Hepatocyte (in vitro differentiated cells): Measurements from ENCODE around the gene TP53I11.

Source experiments
- CTCF ChIP-seq: fragments of 200-600 bp; sonication (generic); IDR thresholded peaks from 2 replicates; pipeline ENCODE4 v1.5.1; 2016; ENCODE audit warnings: antibody characterized with exemption, mild to moderate bottlenecking; ENCODE audit not compliant: poor library complexity
- EZH2 ChIP-seq: fragments of 200-600 bp; sonication (generic); IDR thresholded peaks from 2 replicates; pipeline ENCODE4 v1.6.1; 2016; ENCODE audit warnings: antibody characterized with exemption, mild to moderate bottlenecking, borderline replicate concordance
- EZH2phosphoT487 ChIP-seq: fragments of 200-600 bp; sonication (generic); IDR thresholded peaks from one replicate; pipeline ENCODE4 v1.6.1; 2018; ENCODE audit warnings: antibody characterized with exemption, mild to moderate bottlenecking, low read depth, moderate library complexity; ENCODE audit not compliant: unreplicated experiment, severe bottlenecking

DNA sequence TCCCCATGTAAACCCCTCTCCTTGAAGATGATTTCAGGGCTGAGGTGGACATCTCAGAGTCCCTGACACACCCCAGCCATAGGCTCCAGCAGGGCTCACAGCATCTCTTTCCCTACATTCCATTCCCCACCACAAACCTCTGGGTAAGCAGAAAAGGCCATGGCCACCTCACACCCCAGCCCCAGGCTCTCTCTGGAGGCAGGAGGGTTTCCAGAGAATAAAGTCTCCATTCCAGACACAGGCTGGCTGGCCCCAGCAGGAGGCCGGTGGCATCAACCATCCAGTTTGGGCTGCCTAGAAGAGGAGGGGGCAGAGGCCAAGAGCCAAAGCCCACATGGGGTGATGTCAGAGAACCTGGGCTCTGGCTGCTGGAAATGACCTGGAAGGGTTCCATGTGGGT lies 61.4 kb downstream of the TP53I11 start:
- TF ChIP-seq CTCF, result no peak
- no peak for TF ChIP-seq EZH2phosphoT487
- no peak for TF ChIP-seq EZH2
